Melanocyte of skin (primary cell): Measurements from ENCODE around the gene PANX2. TPM values are rescaled to one million over a fixed set of nuclear protein-coding genes. Genes with fewer than 3 reads are reported as not detected.

Experiments used
- total RNA-seq, 2 donors: library from RNA; depleted of rRNA; stranded (reverse); fragments of >200 nt; gene quantifications; 2 replicates each; pipeline ENCODE4 v1.2.3, GENCODE V29; 2012

PANX2 gene, protein sequence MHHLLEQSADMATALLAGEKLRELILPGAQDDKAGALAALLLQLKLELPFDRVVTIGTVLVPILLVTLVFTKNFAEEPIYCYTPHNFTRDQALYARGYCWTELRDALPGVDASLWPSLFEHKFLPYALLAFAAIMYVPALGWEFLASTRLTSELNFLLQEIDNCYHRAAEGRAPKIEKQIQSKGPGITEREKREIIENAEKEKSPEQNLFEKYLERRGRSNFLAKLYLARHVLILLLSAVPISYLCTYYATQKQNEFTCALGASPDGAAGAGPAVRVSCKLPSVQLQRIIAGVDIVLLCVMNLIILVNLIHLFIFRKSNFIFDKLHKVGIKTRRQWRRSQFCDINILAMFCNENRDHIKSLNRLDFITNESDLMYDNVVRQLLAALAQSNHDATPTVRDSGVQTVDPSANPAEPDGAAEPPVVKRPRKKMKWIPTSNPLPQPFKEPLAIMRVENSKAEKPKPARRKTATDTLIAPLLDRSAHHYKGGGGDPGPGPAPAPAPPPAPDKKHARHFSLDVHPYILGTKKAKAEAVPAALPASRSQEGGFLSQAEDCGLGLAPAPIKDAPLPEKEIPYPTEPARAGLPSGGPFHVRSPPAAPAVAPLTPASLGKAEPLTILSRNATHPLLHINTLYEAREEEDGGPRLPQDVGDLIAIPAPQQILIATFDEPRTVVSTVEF
- total RNA-seq, result under 1 TPM; 0.33 to 0.69 TPM

DNA sequence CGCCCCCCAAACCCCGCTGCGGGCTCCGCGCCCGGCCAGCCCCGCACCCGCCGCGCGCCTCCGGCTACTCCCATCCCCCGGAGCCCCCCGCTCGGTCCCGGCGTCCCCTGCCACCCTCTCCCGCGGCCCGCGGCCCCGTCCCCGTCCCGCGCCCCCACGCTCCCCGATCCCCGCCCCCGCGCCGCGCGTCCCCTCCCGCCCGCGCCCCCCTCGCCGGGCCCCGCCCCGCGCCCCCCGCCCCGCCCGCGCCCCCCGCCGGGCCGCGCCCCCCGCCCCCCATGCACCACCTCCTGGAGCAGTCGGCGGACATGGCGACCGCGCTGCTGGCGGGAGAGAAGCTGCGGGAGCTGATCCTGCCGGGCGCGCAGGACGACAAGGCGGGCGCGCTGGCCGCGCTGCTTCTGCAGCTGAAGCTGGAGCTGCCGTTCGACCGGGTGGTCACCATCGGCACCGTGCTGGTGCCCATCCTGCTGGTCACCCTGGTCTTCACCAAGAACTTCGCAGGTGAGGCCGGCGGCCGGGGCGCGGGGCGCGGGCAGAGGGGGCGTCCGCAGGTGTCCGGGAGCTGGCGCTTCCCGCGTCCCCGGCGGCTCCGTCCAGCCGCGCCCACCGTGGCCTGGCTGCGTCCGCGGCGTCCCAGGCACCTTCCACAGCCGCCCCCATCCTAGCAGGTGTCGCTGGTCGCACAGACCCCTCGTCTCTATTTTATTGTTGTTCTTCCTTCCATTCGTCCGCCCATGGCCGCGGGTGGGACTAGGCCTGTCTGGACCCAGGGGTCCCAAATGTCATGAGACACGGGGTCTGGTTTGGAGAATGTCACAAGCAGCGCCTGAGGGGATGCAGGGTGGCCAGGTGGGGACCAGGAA lies at the start of gene PANX2:
PANX2 (plus strand) TSS at position 279 of the 866 bp plus-strand sequence; CDS start at position 279, 0 bp downstream.

DNA sequence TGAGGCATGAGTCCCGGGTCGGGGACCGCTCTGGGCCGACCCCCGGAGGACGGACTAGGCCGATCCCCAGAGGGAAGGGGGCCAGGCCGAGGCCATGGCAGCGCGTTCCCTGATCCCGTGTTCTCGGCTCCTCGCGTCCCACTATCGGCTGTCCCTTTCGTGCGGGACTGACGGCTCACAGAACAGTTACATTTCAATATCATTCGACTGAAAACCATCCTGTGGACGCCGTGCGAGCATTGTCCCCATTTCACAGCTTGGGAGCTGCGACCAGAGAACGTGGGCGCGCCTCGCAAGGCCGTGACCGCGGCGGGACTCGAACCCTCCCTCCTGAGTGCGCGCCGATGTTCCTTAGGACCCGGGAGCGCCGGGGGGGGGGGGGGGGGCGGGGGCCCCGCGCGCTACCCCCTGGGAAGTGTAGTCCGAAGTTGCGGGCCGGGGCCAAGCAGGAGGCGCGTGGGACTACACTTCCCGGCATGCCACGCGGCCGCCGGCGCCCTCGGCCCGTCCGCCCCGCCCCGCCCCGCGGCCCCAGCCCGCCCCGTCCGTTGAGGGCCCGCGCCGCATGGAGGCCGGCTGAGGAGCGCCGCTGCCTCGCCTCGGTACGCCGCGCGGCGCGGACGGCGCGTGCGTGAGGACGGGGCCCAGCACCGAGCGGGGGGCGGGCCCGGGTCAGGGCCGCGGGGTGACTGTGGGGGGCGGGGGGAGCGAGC lies 15.0 kb downstream of the PANX2 start, which contains the start of gene TRABD:
TRABD (plus strand) TSS at position 539 of the 713 bp plus-strand sequence. CDS start 7,148 bp downstream, outside the sequence.

DNA sequence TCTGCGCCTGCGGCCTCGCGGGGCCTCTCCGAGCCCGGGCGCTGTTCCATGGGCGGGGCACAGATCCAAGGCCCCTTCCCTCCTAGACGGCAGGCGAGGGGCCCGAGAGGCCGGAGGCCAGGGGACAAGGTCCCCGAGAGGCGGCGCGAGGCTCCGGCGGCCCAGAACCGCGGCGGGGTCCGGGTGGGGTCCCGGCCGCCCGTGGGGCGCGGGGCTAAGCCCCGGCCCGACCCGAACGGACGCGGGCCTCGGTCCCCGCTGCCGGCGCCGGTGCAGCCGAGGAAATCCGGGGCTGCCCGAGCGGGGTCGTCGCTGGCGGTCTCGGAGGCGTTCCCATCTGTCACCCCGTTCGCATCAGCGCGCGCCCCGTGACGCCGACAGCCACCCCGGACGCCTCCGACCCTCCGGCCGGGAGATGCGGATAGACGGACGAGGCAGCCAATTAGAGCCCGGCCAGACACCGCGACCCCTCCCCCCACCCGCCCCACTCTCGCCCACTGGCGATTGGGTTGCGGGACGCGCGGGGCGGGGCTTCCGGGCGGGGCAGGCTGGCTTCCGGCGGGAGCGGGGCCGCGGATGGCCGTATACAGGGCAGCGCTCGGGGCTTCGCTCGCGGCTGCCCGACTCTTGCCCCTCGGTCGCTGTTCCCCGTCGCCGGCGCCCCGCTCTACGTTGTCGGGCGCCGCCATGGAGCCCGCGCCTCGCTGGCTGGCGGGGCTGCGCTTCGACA lies 30.1 kb downstream of the PANX2 start, which contains the start of gene SELENOO:
SELENOO (plus strand) TSS at position 551 of the 730 bp plus-strand sequence; CDS start at position 577, 26 bp downstream.

Other genes starting within 250 kb of the PANX2 start
- gene PIM3, start 210.0 kb upstream of the PANX2 start, total RNA-seq, result 10 to 100 TPM; 44.0 to 65.3 TPM
- not detected for gene IL17REL, start 158.0 kb upstream of the PANX2 start, total RNA-seq
- gene TTLL8, start 112.4 kb upstream of the PANX2 start, total RNA-seq, result not detected
- gene MLC1, start 85.3 kb upstream of the PANX2 start, total RNA-seq, result not detected
- under 1 TPM in 1 of 2 donors, not detected in 1; 0.34 TPM for gene MOV10L1, start 80.7 kb upstream of the PANX2 start, total RNA-seq
- gene TRABD, start 15.2 kb downstream of the PANX2 start, total RNA-seq, result 10 to 100 TPM; 28.2 to 44.0 TPM
- gene SELENOO, start 30.3 kb downstream of the PANX2 start, total RNA-seq, result 10 to 100 TPM; 22.4 to 35.3 TPM
- 10 to 100 TPM; 24.6 to 24.8 TPM for gene TUBGCP6, start 74.3 kb downstream of the PANX2 start, total RNA-seq
- gene HDAC10, start 80.5 kb downstream of the PANX2 start, total RNA-seq, result 10 to 100 TPM; 24.8 to 26.0 TPM
- gene MAPK12, start 91.0 kb downstream of the PANX2 start, total RNA-seq, result 10 to 100 TPM; 20.6 to 21.7 TPM
- gene MAPK11, start 99.6 kb downstream of the PANX2 start, total RNA-seq, result 1 to 10 TPM; 1.7 to 2.1 TPM
- 10 to 100 TPM; 56.3 to 66.1 TPM for gene PLXNB2, start 136.9 kb downstream of the PANX2 start, total RNA-seq
- 1 to 10 TPM in 1 of 2 donors, under 1 TPM in 1; 0.67 to 2.8 TPM for gene DENND6B, start 156.3 kb downstream of the PANX2 start, total RNA-seq
- gene PPP6R2, start 172.6 kb downstream of the PANX2 start, total RNA-seq, result 10 to 100 TPM; 40.0 to 53.3 TPM